IPS-18a (cell line): Measurements from ENCODE around the gene MRPL40.
A peak's percentile ranks its signal among the peaks of the same experiment; 100 is the strongest.
"Not testable (repeated sequence)": the region's sequence is repeated elsewhere in the genome, so short reads cannot be mapped to it uniquely, and the experiment has no call there.

Source experiments
- H3K27ac ChIP-seq: one replicate; pipeline ENCODE4 v1.5.1; 2013; ENCODE audit warnings: low read length
- H3K27me3 ChIP-seq: one replicate; pipeline ENCODE4 v1.6.1; 2013; ENCODE audit warnings: mild to moderate bottlenecking, low read length; ENCODE audit not compliant: control insufficient read depth, insufficient read depth
- H3K36me3 ChIP-seq: one replicate; pipeline ENCODE4 v1.6.1; 2013; ENCODE audit warnings: low read depth, low read length; ENCODE audit not compliant: control insufficient read depth
- H3K4me1 ChIP-seq: one replicate; pipeline ENCODE4 v1.6.1; 2013; ENCODE audit warnings: low read depth, low read length; ENCODE audit not compliant: control insufficient read depth
- H3K4me3 ChIP-seq: one replicate; pipeline ENCODE4 v1.5.1; 2013; ENCODE audit warnings: low read length
- H3K9ac ChIP-seq: one replicate; pipeline ENCODE4 v1.6.1; 2013; ENCODE audit warnings: mild to moderate bottlenecking, low read length, moderate library complexity
- H3K9me3 ChIP-seq: one replicate; pipeline ENCODE4 v1.6.1; 2013; ENCODE audit warnings: low read depth, low read length; ENCODE audit not compliant: control insufficient read depth

The MRPL40 gene

GRCh38 chr22:19445279-19445982, 13.1 kb downstream of the MRPL40 start:
- not testable (repeated sequence) for H3K27ac ChIP-seq, H3K9ac ChIP-seq, H3K4me3 ChIP-seq, H3K36me3 ChIP-seq, H3K9me3 ChIP-seq, H3K27me3 ChIP-seq, H3K4me1 ChIP-seq

- H3K27ac ChIP-seq, result peak overlapping the region; percentile 44
- H3K9me3 ChIP-seq, result no peaks in the 10 kb centered on the region
- H3K4me1 ChIP-seq, result peaks cover 7% of the 10 kb centered on the region
- peaks cover 19% of the 10 kb centered on the region for H3K36me3 ChIP-seq
- peak overlapping the region; percentile 97 for H3K4me3 ChIP-seq
- H3K9ac ChIP-seq, result peak overlapping the region; percentile 88
- peaks cover 7% of the 10 kb centered on the region for H3K27me3 ChIP-seq
Observed at GRCh38 chr22:19446603-19447329, 14.4 kb downstream of the MRPL40 start.

DNA sequence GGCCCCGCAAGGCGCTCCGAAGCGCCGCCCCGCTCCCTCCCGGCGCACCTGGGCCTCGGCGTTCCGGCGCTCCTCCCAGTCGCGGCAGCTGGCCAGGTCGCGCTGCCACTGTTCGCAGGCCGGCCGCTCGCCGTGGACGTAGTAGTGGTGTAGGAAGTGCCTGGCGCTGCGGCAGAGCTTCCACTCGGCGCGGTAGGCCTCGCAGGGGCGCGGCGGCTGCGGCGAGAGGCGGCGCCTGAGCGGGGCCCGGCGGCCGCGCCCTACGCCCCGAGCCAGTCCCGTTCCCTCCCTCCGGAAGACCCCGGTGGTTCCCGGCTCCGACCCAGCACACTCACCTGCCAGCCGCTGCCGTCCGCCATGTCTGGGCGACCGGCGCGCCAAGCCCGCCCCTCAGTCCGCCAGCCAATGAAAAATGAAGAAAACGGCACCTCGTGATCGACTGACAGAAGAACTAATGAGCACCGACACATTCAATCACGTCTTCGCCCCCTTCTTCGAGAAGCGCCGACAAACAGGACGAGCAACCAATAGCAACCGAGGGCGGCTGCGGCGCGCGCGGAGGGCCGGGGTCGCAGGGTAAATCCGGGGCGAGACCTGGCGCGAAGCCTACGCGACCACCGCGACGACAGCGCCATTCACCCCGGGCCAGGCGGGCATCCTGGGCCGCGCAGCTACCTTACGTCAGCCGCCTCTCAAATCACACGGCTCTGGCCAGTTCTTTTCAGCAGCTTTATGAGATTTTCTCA, 15.2 kb downstream of the MRPL40 start, which contains the start of gene C22orf39:
C22orf39 (minus strand) TSS at position 382 of the 746 bp plus-strand sequence; CDS start at position 359, 23 bp downstream.
- H3K4me1 ChIP-seq, result peaks cover 7% of the 10 kb centered on the region
- peak within 1 kb of the TSS; percentile 97 for H3K4me3 ChIP-seq
- H3K9me3 ChIP-seq, result no peaks in the 10 kb centered on the region
- H3K27ac ChIP-seq, result peak within 1 kb of the TSS; percentile 91
- H3K9ac ChIP-seq, result peak within 1 kb of the TSS; percentile 88
- H3K27me3 ChIP-seq, result peaks cover 7% of the 10 kb centered on the region
- peaks cover 26% of the 10 kb centered on the region for H3K36me3 ChIP-seq

GRCh38 chr22:19448076-19448607, 15.8 kb downstream of the MRPL40 start:
- Histone ChIP-seq H3K4me3 (peak overlapping the region; percentile 97), H3K4me1 (peaks cover 7% of the 10 kb centered on the region), H3K9me3 (no peaks in the 10 kb centered on the region), H3K27ac (peak overlapping the region; percentile 91), H3K27me3 (peaks cover 7% of the 10 kb centered on the region), H3K9ac (peak overlapping the region; percentile 88), H3K36me3 (peaks cover 33% of the 10 kb centered on the region)

- peaks cover 38% of the 10 kb centered on the region for H3K36me3 ChIP-seq
- H3K9ac ChIP-seq, result no peak overlapping the region
- no peak overlapping the region for H3K27ac ChIP-seq
- peak overlapping the region; percentile 97 for H3K4me3 ChIP-seq
- peaks cover 7% of the 10 kb centered on the region for H3K4me1 ChIP-seq
- peaks cover 7% of the 10 kb centered on the region for H3K27me3 ChIP-seq
- H3K9me3 ChIP-seq, result no peaks in the 10 kb centered on the region
Observed at GRCh38 chr22:19448739-19449421, 16.5 kb downstream of the MRPL40 start.

DNA sequence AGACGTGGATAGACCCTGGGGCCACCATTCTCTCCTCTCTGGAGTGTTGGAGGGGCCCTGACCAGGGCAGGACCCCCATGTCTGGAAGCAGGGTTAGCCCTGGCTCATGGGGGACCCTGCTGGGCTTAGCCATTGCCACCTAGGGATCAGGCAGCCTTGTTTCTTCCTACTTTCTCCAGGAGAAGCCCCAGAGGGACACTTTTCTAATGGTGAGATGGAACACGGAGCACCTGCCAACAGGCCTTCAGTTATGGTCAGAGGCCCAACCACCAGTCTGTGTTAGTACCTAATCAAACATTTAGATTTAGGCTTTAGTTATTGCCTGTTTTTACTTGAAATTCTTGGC, 17.1 kb downstream of the MRPL40 start:
- peaks cover 7% of the 10 kb centered on the region for H3K27me3 ChIP-seq
- H3K4me3 ChIP-seq, result no peak overlapping the region
- H3K9me3 ChIP-seq, result no peaks in the 10 kb centered on the region
- no peak overlapping the region for H3K27ac ChIP-seq
- no peak overlapping the region for H3K9ac ChIP-seq
- H3K36me3 ChIP-seq, result peaks cover 39% of the 10 kb centered on the region
- peaks cover 7% of the 10 kb centered on the region for H3K4me1 ChIP-seq

DNA sequence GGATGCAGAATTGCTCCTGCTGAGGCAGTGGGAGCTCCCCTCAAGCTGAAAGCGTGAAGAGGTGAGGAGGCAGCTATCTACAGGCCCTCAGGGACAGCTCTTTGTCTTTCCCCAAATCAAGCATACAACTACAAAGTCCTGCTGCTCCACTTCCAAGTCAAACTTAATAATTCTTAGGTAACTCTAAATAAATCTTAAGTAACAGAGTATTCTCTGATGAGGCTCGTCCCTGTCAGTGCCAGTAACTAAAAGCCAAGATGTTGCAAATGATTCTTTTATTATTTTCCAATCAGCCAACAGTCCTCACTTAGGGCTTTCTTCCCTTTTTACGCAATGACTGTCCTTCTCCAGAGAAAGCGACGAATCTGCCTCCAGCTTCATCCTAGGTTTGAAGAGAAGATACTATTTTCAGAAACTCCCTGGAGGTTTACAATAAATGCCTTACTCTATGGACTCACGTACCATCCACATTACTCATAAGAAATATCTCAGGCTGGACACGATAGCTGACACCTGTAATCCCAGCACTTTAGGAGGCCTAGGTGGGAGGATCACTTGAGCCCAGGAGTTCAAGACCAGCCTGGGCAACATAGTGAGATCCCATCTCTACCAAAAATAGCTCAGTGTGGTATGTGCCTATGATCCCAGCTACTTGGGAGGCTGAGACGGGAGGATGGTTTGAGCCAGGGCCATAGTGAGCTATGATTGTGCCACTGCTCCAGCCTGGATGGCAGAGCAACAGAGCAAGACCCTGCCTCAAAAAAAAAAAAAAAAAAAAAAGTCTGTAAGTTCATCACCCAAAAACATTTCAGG, 18.2 kb downstream of the MRPL40 start:
- Histone ChIP-seq H3K27me3 (peaks cover 7% of the 10 kb centered on the region), H3K9me3 (no peaks in the 10 kb centered on the region), H3K36me3 (peaks cover 50% of the 10 kb centered on the region), H3K4me1 (peaks cover 7% of the 10 kb centered on the region), H3K9ac (no peak overlapping the region), H3K4me3 (no peak overlapping the region), H3K27ac (no peak overlapping the region)

GRCh38 chr22:19451570-19451969, 19.2 kb downstream of the MRPL40 start:
- peaks cover 3% of the 10 kb centered on the region for H3K4me1 ChIP-seq
- peaks cover 60% of the 10 kb centered on the region for H3K36me3 ChIP-seq
- H3K9me3 ChIP-seq, result no peaks in the 10 kb centered on the region
- peaks cover 1% of the 10 kb centered on the region for H3K27me3 ChIP-seq
- H3K4me3 ChIP-seq, result no peak overlapping the region
- no peak overlapping the region for H3K27ac ChIP-seq
- no peak overlapping the region for H3K9ac ChIP-seq

DNA sequence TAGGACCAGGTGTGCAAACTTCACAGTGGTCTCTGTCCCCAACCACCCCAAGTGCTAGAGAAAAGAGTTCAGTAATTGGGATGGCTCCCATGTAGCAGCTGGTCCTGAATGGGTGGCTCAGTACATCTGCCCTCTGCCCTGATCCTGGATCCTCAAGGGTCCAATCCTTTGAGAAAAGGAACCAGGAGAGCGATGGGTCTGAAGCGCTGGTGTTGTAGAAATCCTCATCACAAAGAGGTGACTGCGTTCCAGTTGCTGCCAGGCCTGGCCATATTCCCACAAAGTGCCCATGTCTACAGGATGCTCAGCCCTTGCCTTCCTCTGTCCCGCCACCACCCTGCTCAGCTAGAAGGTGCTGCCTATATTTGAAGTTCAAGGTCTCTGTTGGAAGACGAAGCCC, 21.4 kb downstream of the MRPL40 start:
- no peaks in the 10 kb centered on the region for H3K4me1 ChIP-seq
- no peaks in the 10 kb centered on the region for H3K27me3 ChIP-seq
- peaks cover 77% of the 10 kb centered on the region for H3K36me3 ChIP-seq
- no peak overlapping the region for H3K9ac ChIP-seq
- no peaks in the 10 kb centered on the region for H3K9me3 ChIP-seq
- H3K4me3 ChIP-seq, result no peak overlapping the region
- no peak overlapping the region for H3K27ac ChIP-seq

DNA sequence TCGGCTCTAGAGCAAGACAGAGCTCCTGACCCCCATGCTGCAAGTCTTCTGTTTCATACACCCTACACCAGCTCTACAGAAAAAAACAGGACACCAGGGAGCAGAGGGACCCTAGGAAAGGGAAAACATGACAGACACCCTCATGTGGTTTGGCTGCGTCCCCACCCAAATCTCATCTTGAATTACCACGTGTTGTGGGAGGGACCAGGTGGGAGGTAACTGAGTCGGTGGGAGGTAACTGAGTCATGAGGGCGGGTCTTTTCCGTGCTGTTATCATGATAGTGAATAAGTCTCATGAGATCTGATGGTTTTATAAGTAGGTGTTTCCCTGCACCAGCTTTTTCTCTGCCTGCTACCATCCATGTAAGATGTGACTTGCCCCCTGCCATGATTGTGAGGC, 21.8 kb downstream of the MRPL40 start:
- H3K27me3 ChIP-seq, result no peaks in the 10 kb centered on the region
- no peak overlapping the region for H3K9ac ChIP-seq
- H3K4me3 ChIP-seq, result no peak overlapping the region
- H3K9me3 ChIP-seq, result no peaks in the 10 kb centered on the region
- peaks cover 77% of the 10 kb centered on the region for H3K36me3 ChIP-seq
- H3K27ac ChIP-seq, result no peak overlapping the region
- H3K4me1 ChIP-seq, result no peaks in the 10 kb centered on the region
